CD14-positive monocyte (primary cell): ENCODE results near the gene BIRC3. TPM values are rescaled to one million over a fixed set of nuclear protein-coding genes. Genes with fewer than 3 reads are reported as not detected.

ENCODE experiments used
- DNase-seq, 3 donors: peaks; one replicate each; pipeline ENCODE4 v3.0.0-alpha.2; 2011 to 2022
- H2AFZ ChIP-seq: 2 replicates; pipeline ENCODE4 v1.6.0; 2012; ENCODE audit warnings: mild to moderate bottlenecking, low read depth, low read length, inconsistent platforms; ENCODE audit not compliant: insufficient read depth, poor library complexity, severe bottlenecking
- H3K27ac ChIP-seq, 2 donors: 1 replicate in 1 of 2; 2 replicates in 1 of 2; pipeline ENCODE4 v1.5.1; 2012 to 2013; ENCODE audit warnings: low read length in 2 of 2, control low read depth in 1 of 2, inconsistent platforms in 1 of 2, low read depth in 1 of 2, mild to moderate bottlenecking in 1 of 2
- H3K27me3 ChIP-seq, 2 donors: one replicate each; pipeline versions ENCODE4 v1.6.0 to v1.6.1; 2011 to 2013; ENCODE audit warnings: low read length in 2 of 2; ENCODE audit not compliant: control insufficient read depth in 2 of 2, insufficient read depth in 2 of 2
- H3K36me3 ChIP-seq, 2 donors: replicated peaks in 1 of 2; 1 replicate in 1 of 2; 2 replicates in 1 of 2; pipeline versions ENCODE4 v1.5.1 to v1.6.1; 2012 to 2013; ENCODE audit warnings: low read length in 2 of 2, control low read depth in 1 of 2, inconsistent platforms in 1 of 2, mild to moderate bottlenecking in 1 of 2; ENCODE audit not compliant: insufficient read depth in 2 of 2, control insufficient read depth in 1 of 2
- H3K4me1 ChIP-seq, 2 donors: 1 replicate in 1 of 2; 2 replicates in 1 of 2; pipeline versions ENCODE4 v1.5.1 to v1.6.1; 2012 to 2013; ENCODE audit warnings: low read length in 2 of 2, control low read depth in 1 of 2, inconsistent platforms in 1 of 2, mild to moderate bottlenecking in 1 of 2, moderate library complexity in 1 of 2; ENCODE audit not compliant: insufficient read depth in 2 of 2, control insufficient read depth in 1 of 2
- H3K4me2 ChIP-seq: replicated peaks from 2 replicates; pipeline ENCODE3; 2012; ENCODE audit warnings: low read length, moderate library complexity, mild to moderate bottlenecking; ENCODE audit not compliant: poor library complexity, severe bottlenecking; ENCODE audit errors: extremely low read depth
- H3K4me3 ChIP-seq, 3 experiments: fragments of 200-600 bp in 1 of 3; sonication (generic) in 1 of 3; replicated peaks in 1 of 3; 1 replicate in 2 of 3; 2 replicates in 1 of 3; pipeline ENCODE4 v1.5.1; 2011 to 2013; ENCODE audit warnings: low read length in 3 of 3, mild to moderate bottlenecking in 3 of 3, control low read depth in 2 of 3, low read depth in 2 of 3, inconsistent platforms in 1 of 3, moderate library complexity in 1 of 3
- H3K79me2 ChIP-seq: 2 replicates; pipeline ENCODE4 v1.6.0; 2012; ENCODE audit warnings: mild to moderate bottlenecking, control low read depth, inconsistent platforms, low read length, moderate library complexity; ENCODE audit not compliant: insufficient read depth
- H3K9ac ChIP-seq: 2 replicates; pipeline ENCODE4 v1.6.0; 2017; ENCODE audit warnings: low read length, mild to moderate bottlenecking; ENCODE audit not compliant: insufficient read depth, poor library complexity, severe bottlenecking
- H3K9me3 ChIP-seq, 2 donors: replicated peaks in 1 of 2; 1 replicate in 1 of 2; 2 replicates in 1 of 2; pipeline versions ENCODE4 v1.5.1 to v1.6.1; 2012 to 2013; ENCODE audit warnings: low read length in 2 of 2, control low read depth in 1 of 2; ENCODE audit not compliant: control insufficient read depth in 1 of 2, insufficient read depth in 1 of 2
- H4K20me1 ChIP-seq: 2 replicates; pipeline ENCODE4 v1.6.0; 2012; ENCODE audit warnings: mild to moderate bottlenecking, low read length, control low read depth, moderate library complexity; ENCODE audit not compliant: insufficient read depth
- H3K27ac Mint-ChIP-seq, 7 donors: one replicate each; pipeline ENCODE4 v1.8.0; 2020; ENCODE audit warnings: mild to moderate bottlenecking in 7 of 7, mixed read lengths in 7 of 7, moderate library complexity in 6 of 7, inconsistent platforms in 2 of 7
- H3K27me3 Mint-ChIP-seq, 3 donors: one replicate each; pipeline ENCODE4 v1.8.0; 2021 to 2022; ENCODE audit warnings: low read depth in 3 of 3, mild to moderate bottlenecking in 3 of 3, mixed read lengths in 3 of 3, moderate library complexity in 3 of 3, inconsistent platforms in 1 of 3
- H3K36me3 Mint-ChIP-seq, 2 donors: one replicate each; pipeline ENCODE4 v1.8.0; 2020; ENCODE audit warnings: mixed read lengths in 2 of 2, inconsistent platforms in 1 of 2, mild to moderate bottlenecking in 1 of 2
- H3K4me1 Mint-ChIP-seq: one replicate; pipeline ENCODE4 v1.8.0; 2020; ENCODE audit warnings: mild to moderate bottlenecking, mixed read lengths
- H3K4me3 Mint-ChIP-seq, 2 donors: one replicate each; pipeline ENCODE4 v1.8.0; 2020; ENCODE audit warnings: mild to moderate bottlenecking in 2 of 2, mixed read lengths in 2 of 2, moderate library complexity in 1 of 2
- H3K9me3 Mint-ChIP-seq, 7 donors: one replicate each; pipeline ENCODE4 v1.8.0; 2020 to 2022; ENCODE audit warnings: mixed read lengths in 7 of 7, mild to moderate bottlenecking in 6 of 7, moderate library complexity in 6 of 7, inconsistent platforms in 2 of 7
- WGBS: methylation state at CpG from one replicate; pipeline ENCODE4 v1.1.5; 2013; ENCODE audit warnings: missing lambda C conversion rate; ENCODE audit not compliant: insufficient coverage; 5-methylcytosine and 5-hydroxymethylcytosine counted together
- intact Hi-C, 2 donors: fragments of 100-400 bp; cut with micrococcal nuclease; formaldehyde crosslinking; loops; one replicate each; pipeline versions ENCODE4 v1.15.0 to v1.15.1; 2023
- polyA plus RNA-seq, 3 donors: library from polyadenylated mRNA; depleted of rRNA in 1 of 3; unstranded in 2 of 3; stranded (reverse) in 1 of 3; fragments of 300-500 nt in 2 of 3; fragments of >200 nt in 1 of 3; fragmentation: Illumina TruSeq in 2 of 3; gene quantifications; 1 replicate in 2 of 3; 2 replicates in 1 of 3; pipeline ENCODE4 v1.2.3, GENCODE V29; 2012 to 2021
- TF ChIP-seq, protein P1 (sequence below): fragments of 200-600 bp; IDR thresholded peaks from one replicate; pipeline ENCODE4 v1.8.0; 2022; ENCODE audit warnings: antibody characterized with exemption, mild to moderate bottlenecking

Gene BIRC3
- polyA plus RNA-seq, 3 donors, result 3.0 to 9.8 (median 9.5) TPM

DNA sequence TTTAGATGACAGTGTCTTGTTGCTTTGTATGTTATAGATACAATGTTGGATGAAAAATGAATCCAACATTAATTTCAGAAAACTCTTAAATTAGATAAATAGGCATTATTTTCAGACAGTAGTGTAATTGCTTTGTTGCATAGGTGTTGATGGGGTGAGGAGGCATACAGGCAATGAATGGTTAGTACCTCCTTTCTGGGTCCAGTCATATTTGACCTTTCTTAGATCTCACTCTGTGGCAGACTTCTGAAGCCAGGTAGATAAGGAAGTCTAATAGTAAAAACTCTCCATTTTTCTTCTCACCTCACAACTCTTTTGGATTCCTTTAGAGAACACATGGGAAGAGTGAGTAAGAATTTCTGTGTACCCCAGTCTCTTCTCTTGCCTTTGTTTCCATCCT lies 61.5 kb downstream of the BIRC3 start:
- H3K9me3 ChIP-seq, result no peaks in the 10 kb centered on the region
- no peak overlapping the region for H3K9ac ChIP-seq
- DNase-seq, result no peak
- intact Hi-C loops, result no loop called here
- Mint-ChIP-seq H3K27ac (no peak overlapping the region), H3K9me3 (no peaks in the 10 kb centered on the region), H3K4me1 (no peaks in the 10 kb centered on the region), H3K36me3 (peaks cover 71 to 90% of the 10 kb centered on the region in 2 donors), H3K4me3 (no peak overlapping the region), H3K27me3 (peaks cover 0 to 2% (median 0%) of the 10 kb centered on the region in 3 donors)
- peaks cover 55 to 83% of the 10 kb centered on the region in 2 donors for H3K36me3 ChIP-seq
- H2AFZ ChIP-seq, result no peak overlapping the region
- peaks cover 6% of the 10 kb centered on the region for H3K79me2 ChIP-seq
- H4K20me1 ChIP-seq, result peaks cover 28% of the 10 kb centered on the region
- no peak overlapping the region for H3K4me2 ChIP-seq
- H3K4me3 ChIP-seq, result no peak overlapping the region
- TF ChIP-seq, protein P1, sequence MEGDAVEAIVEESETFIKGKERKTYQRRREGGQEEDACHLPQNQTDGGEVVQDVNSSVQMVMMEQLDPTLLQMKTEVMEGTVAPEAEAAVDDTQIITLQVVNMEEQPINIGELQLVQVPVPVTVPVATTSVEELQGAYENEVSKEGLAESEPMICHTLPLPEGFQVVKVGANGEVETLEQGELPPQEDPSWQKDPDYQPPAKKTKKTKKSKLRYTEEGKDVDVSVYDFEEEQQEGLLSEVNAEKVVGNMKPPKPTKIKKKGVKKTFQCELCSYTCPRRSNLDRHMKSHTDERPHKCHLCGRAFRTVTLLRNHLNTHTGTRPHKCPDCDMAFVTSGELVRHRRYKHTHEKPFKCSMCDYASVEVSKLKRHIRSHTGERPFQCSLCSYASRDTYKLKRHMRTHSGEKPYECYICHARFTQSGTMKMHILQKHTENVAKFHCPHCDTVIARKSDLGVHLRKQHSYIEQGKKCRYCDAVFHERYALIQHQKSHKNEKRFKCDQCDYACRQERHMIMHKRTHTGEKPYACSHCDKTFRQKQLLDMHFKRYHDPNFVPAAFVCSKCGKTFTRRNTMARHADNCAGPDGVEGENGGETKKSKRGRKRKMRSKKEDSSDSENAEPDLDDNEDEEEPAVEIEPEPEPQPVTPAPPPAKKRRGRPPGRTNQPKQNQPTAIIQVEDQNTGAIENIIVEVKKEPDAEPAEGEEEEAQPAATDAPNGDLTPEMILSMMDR, result no peak
- no peaks in the 10 kb centered on the region for H3K27me3 ChIP-seq
- no peaks in the 10 kb centered on the region for H3K4me1 ChIP-seq
- H3K27ac ChIP-seq, result no peak overlapping the region

DNA sequence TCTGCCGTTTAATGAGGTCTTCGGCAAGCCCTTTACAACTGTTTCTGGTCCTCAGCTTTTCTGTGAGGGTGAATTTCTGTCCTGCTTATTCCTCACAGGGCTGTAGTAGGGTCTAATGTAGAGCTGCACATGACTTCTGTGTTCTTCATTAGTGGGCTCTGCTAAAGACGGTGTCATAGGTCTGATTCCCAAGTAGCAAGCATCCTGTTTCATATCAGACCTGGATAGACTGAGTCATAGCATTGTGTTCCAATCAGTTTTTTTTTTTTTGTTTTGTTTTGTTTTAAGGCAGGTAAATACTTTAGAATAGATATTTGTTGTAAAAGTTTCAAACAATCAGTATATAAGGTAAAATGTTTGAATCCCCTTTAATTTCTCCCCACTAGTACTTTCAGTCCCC lies 65.1 kb downstream of the BIRC3 start:
- H3K4me3 Mint-ChIP-seq, result no peak overlapping the region
- DNase-seq, result no peak
- H3K9me3 Mint-ChIP-seq, result no peaks in the 10 kb centered on the region
- TF ChIP-seq, protein P1, result no peak
- Histone ChIP-seq H3K4me3 (no peak overlapping the region), H4K20me1 (peaks cover 3% of the 10 kb centered on the region), H3K4me2 (no peak overlapping the region), H3K79me2 (no peaks in the 10 kb centered on the region), H3K27me3 (no peaks in the 10 kb centered on the region), H3K36me3 (peaks cover 51 to 91% of the 10 kb centered on the region in 2 donors), H3K27ac (no peak overlapping the region), H3K9me3 (no peaks in the 10 kb centered on the region), H3K9ac (no peak overlapping the region), H2AFZ (no peak overlapping the region), H3K4me1 (no peaks in the 10 kb centered on the region)
- intact Hi-C loops, result no loop called here
- H3K27me3 Mint-ChIP-seq, result no peaks in the 10 kb centered on the region
- peak overlapping the region in 1 of 7 donors; percentile 13 for H3K27ac Mint-ChIP-seq
- H3K36me3 Mint-ChIP-seq, result peaks cover 70 to 82% of the 10 kb centered on the region in 2 donors
- no peaks in the 10 kb centered on the region for H3K4me1 Mint-ChIP-seq
- WGBS, result 89% methylated on average over 1 of the region's 3 CpGs
